A172 (cell line): ENCODE results near the gene TULP4. TPM values are rescaled to one million over a fixed set of nuclear protein-coding genes. Genes with fewer than 3 reads are reported as not detected.

Experiments
- DNase-seq: peaks from one replicate; pipeline ENCODE4 v3.0.0-alpha.2; 2015; ENCODE audit warnings: low spot score
- total RNA-seq: library from RNA; depleted of rRNA; stranded (reverse); fragments of >200 nt; shearing (Covaris generic); gene quantifications from 2 replicates; pipeline ENCODE4 v1.2.3, GENCODE V29; 2014

The TULP4 gene
- total RNA-seq, 1 experiment from 2014 or later = 47.7 TPM

GRCh38 chr6:158418501-158418900, 106.2 kb downstream of the TULP4 start:
- DNase-seq = no peak

- no peak for DNase-seq
Observed at GRCh38 chr6:158419339-158419909, 107.2 kb downstream of the TULP4 start.

GRCh38 chr6:158421381-158421780, 109.1 kb downstream of the TULP4 start:
- no peak for DNase-seq

- DNase-seq = no peak
Observed at GRCh38 chr6:158422629-158423238, 110.5 kb downstream of the TULP4 start.

- DNase-seq = no peak
Observed at GRCh38 chr6:158431036-158431435, 118.8 kb downstream of the TULP4 start.

- DNase-seq = no peak
Observed at GRCh38 chr6:158431560-158431959, 119.3 kb downstream of the TULP4 start.

- no peak for DNase-seq
Observed at GRCh38 chr6:158437571-158437970, 125.3 kb downstream of the TULP4 start.

- no peak for DNase-seq
Observed at GRCh38 chr6:158438226-158438625, 126.0 kb downstream of the TULP4 start.

GRCh38 chr6:158439255-158439654, 127.0 kb downstream of the TULP4 start:
- no peak for DNase-seq

GRCh38 chr6:158441716-158442215, 129.5 kb downstream of the TULP4 start:
- DNase-seq = no peak

- no peak for DNase-seq
Observed at GRCh38 chr6:158442306-158442705, 130.0 kb downstream of the TULP4 start.

- DNase-seq = no peak
Observed at GRCh38 chr6:158445426-158446085, 133.3 kb downstream of the TULP4 start.

- no peak for DNase-seq
Observed at GRCh38 chr6:158448856-158449255, 136.6 kb downstream of the TULP4 start.

- no peak for DNase-seq
Observed at GRCh38 chr6:158452191-158452590, 139.9 kb downstream of the TULP4 start.

GRCh38 chr6:158457131-158457530, 144.9 kb downstream of the TULP4 start:
- no peak for DNase-seq

GRCh38 chr6:158457616-158458278, 145.5 kb downstream of the TULP4 start:
- DNase-seq = no peak

GRCh38 chr6:158459726-158460125, 147.5 kb downstream of the TULP4 start:
- DNase-seq = no peak

- peak; percentile 62 for DNase-seq
Observed at GRCh38 chr6:158460602-158461169, 148.4 kb downstream of the TULP4 start.

GRCh38 chr6:158461954-158462353, 149.7 kb downstream of the TULP4 start:
- DNase-seq = no peak

- DNase-seq = no peak
Observed at GRCh38 chr6:158464483-158464882, 152.2 kb downstream of the TULP4 start.

GRCh38 chr6:158465257-158465656, 153.0 kb downstream of the TULP4 start:
- DNase-seq = no peak

- DNase-seq = no peak
Observed at GRCh38 chr6:158465747-158466146, 153.5 kb downstream of the TULP4 start.
